Glutamatergic neuron (in vitro differentiated cells): Measurements from ENCODE around the gene SH3PXD2A. TPM values are rescaled to one million over a fixed set of nuclear protein-coding genes. Genes with fewer than 3 reads are reported as not detected.

Experiments
- DNase-seq: peaks from one replicate; pipeline ENCODE4 v3.0.0; 2022
- H3K27ac Mint-ChIP-seq: one replicate; pipeline ENCODE4 v1.8.0; 2020; ENCODE audit warnings: mild to moderate bottlenecking, mixed read lengths, inconsistent platforms; ENCODE audit not compliant: unreplicated experiment
- H3K27me3 Mint-ChIP-seq: one replicate; pipeline ENCODE4 v1.8.0; 2020; ENCODE audit warnings: mild to moderate bottlenecking, moderate library complexity, mixed read lengths, inconsistent platforms; ENCODE audit not compliant: unreplicated experiment
- H3K36me3 Mint-ChIP-seq: one replicate; pipeline ENCODE4 v1.8.0; 2020; ENCODE audit warnings: mild to moderate bottlenecking, mixed read lengths, inconsistent platforms; ENCODE audit not compliant: unreplicated experiment
- H3K4me1 Mint-ChIP-seq: one replicate; pipeline ENCODE4 v1.8.0; 2020; ENCODE audit warnings: mild to moderate bottlenecking, low read depth, mixed read lengths, inconsistent platforms; ENCODE audit not compliant: unreplicated experiment
- H3K4me3 Mint-ChIP-seq: one replicate; pipeline ENCODE4 v1.8.0; 2020; ENCODE audit warnings: mild to moderate bottlenecking, mixed read lengths, inconsistent platforms; ENCODE audit not compliant: unreplicated experiment
- H3K9me3 Mint-ChIP-seq: one replicate; pipeline ENCODE4 v1.8.0; 2020; ENCODE audit warnings: mild to moderate bottlenecking, moderate library complexity, mixed read lengths, inconsistent platforms; ENCODE audit not compliant: unreplicated experiment
- CTCF ChIP-seq: fragments of 200-600 bp; sonication (generic); IDR thresholded peaks from one replicate; pipeline ENCODE4 v1.5.0; 2021; ENCODE audit not compliant: partially characterized antibody, unreplicated experiment
- total RNA-seq: library from RNA; stranded (reverse); fragmentation: NEBNext Ultra II Directional; extraction: Animal tissue kit (Norgen Biotek cat#: 25700); gene quantifications from one replicate; pipeline ENCODE4 v1.2.1, GENCODE V29; 2021; ENCODE audit not compliant: unreplicated experiment

The SH3PXD2A gene
- total RNA-seq, 1 donor from 2014 or later, result 16.7 TPM

- Mint-ChIP-seq H3K36me3 (no peaks in the 10 kb centered on the region), H3K4me3 (no peak overlapping the region), H3K27ac (no peak overlapping the region), H3K27me3 (peaks cover 3% of the 10 kb centered on the region), H3K9me3 (peaks cover 1% of the 10 kb centered on the region), H3K4me1 (no peaks in the 10 kb centered on the region)
- DNase-seq, result no peak
- TF ChIP-seq CTCF, result no peak
These were observed 107.4 kb downstream of the SH3PXD2A start for GRCh38 chr10:103748020-103748419.

GRCh38 chr10:103747193-103747865 lies 108.0 kb downstream of the SH3PXD2A start:
- peaks cover 4% of the 10 kb centered on the region for H3K4me1 Mint-ChIP-seq
- no peak overlapping the region for H3K4me3 Mint-ChIP-seq
- H3K36me3 Mint-ChIP-seq, result no peaks in the 10 kb centered on the region
- peaks cover 3% of the 10 kb centered on the region for H3K27me3 Mint-ChIP-seq
- no peak for TF ChIP-seq CTCF
- no peak for DNase-seq
- peaks cover 1% of the 10 kb centered on the region for H3K9me3 Mint-ChIP-seq
- H3K27ac Mint-ChIP-seq, result no peak overlapping the region

GRCh38 chr10:103746598-103746997 lies 108.8 kb downstream of the SH3PXD2A start:
- H3K4me1 Mint-ChIP-seq, result peaks cover 5% of the 10 kb centered on the region
- no peak for DNase-seq
- H3K27ac Mint-ChIP-seq, result no peak overlapping the region
- no peaks in the 10 kb centered on the region for H3K36me3 Mint-ChIP-seq
- peaks cover 3% of the 10 kb centered on the region for H3K27me3 Mint-ChIP-seq
- no peak overlapping the region for H3K4me3 Mint-ChIP-seq
- TF ChIP-seq CTCF, result no peak
- H3K9me3 Mint-ChIP-seq, result peaks cover 1% of the 10 kb centered on the region

GRCh38 chr10:103745341-103746247 lies 109.8 kb downstream of the SH3PXD2A start:
- H3K4me1 Mint-ChIP-seq, result peaks cover 5% of the 10 kb centered on the region
- H3K36me3 Mint-ChIP-seq, result no peaks in the 10 kb centered on the region
- no peak overlapping the region for H3K27ac Mint-ChIP-seq
- DNase-seq, result no peak
- peaks cover 1% of the 10 kb centered on the region for H3K9me3 Mint-ChIP-seq
- H3K4me3 Mint-ChIP-seq, result no peak overlapping the region
- TF ChIP-seq CTCF, result no peak
- peaks cover 3% of the 10 kb centered on the region for H3K27me3 Mint-ChIP-seq

- H3K36me3 Mint-ChIP-seq, result no peaks in the 10 kb centered on the region
These were observed 112.6 kb downstream of the SH3PXD2A start for GRCh38 chr10:103742824-103743223.

More at GRCh38 chr10:103742824-103743223, 112.6 kb downstream of the SH3PXD2A start:
- Mint-ChIP-seq H3K4me3 (no peak overlapping the region), H3K27ac (no peak overlapping the region), H3K27me3 (peaks cover 3% of the 10 kb centered on the region), H3K4me1 (peaks cover 5% of the 10 kb centered on the region), H3K9me3 (no peaks in the 10 kb centered on the region)
- TF ChIP-seq CTCF, result no peak
- no peak for DNase-seq
